K562 (cell line): ENCODE data around the gene PIK3CA. TPM values are rescaled to one million over a fixed set of nuclear protein-coding genes. Genes with fewer than 3 reads are reported as not detected.

Experiments used
- CBFB ChIP-seq: sonication (generic); formaldehyde crosslinking; IDR thresholded peaks from 2 replicates; pipeline ENCODE4 v1.4.0; 2020; ENCODE audit warnings: mild to moderate bottlenecking, missing genetic modification reagents
- CBX1 ChIP-seq: sonication (generic); IDR thresholded peaks from 2 replicates; pipeline ENCODE4 v1.6.1; 2016; ENCODE audit warnings: antibody characterized with exemption, low read depth, mild to moderate bottlenecking
- CTCF ChIP-seq, 3 experiments: IDR thresholded peaks in 2 of 3; conservative IDR thresholded peaks in 1 of 3; 2 replicates each; pipeline ENCODE4 v1.5.1; 2011 to 2012; ENCODE audit warnings: low read length in 3 of 3, mild to moderate bottlenecking in 3 of 3, control low read depth in 2 of 3, improper control_type of control experiment in 1 of 3, inconsistent platforms in 1 of 3, low read depth in 1 of 3, mixed read lengths in 1 of 3, moderate library complexity in 1 of 3; ENCODE audit not compliant: insufficient read depth in 2 of 3
- DDX20 ChIP-seq: fragments of 450-650 bp; IDR thresholded peaks from 2 replicates; pipeline ENCODE4 v1.6.1; 2016; ENCODE audit warnings: missing genetic modification characterization, low read depth, mild to moderate bottlenecking, missing compliant biosample characterization, moderate library complexity
- FOS ChIP-seq: IDR thresholded peaks from 3 replicates; pipeline ENCODE4 v1.6.1; 2011; ENCODE audit not compliant: insufficient read length; ENCODE audit errors: extremely low read depth
- FOXA1 ChIP-seq: fragments of 450-650 bp; IDR thresholded peaks from 2 replicates; pipeline ENCODE4 v1.6.1; 2016; ENCODE audit warnings: mild to moderate bottlenecking, borderline replicate concordance
- GTF2B ChIP-seq: IDR thresholded peaks from 2 replicates; pipeline ENCODE4 v1.6.1; 2011; ENCODE audit not compliant: insufficient read length; ENCODE audit errors: extremely low read depth
- IRF9 ChIP-seq: fragments of 450-650 bp; IDR thresholded peaks from 2 replicates; pipeline ENCODE4 v1.6.1; 2016; ENCODE audit warnings: missing biosample characterization, missing genetic modification characterization
- MAZ ChIP-seq, 2 experiments: fragments of 450-650 bp in 1 of 2; sonication (generic) in 1 of 2; formaldehyde crosslinking; IDR thresholded peaks in 1 of 2; conservative IDR thresholded peaks in 1 of 2; 2 replicates each; pipeline versions ENCODE4 v1.4.0 to v1.5.0; 2020; ENCODE audit warnings: mild to moderate bottlenecking in 1 of 2, missing genetic modification reagents in 1 of 2
- NFRKB ChIP-seq: fragments of 450-650 bp; IDR thresholded peaks from 2 replicates; pipeline ENCODE4 v1.6.1; 2016; ENCODE audit warnings: low read depth
- NRF1 ChIP-seq, 2 experiments: fragments of 450-650 bp; IDR thresholded peaks in 1 of 2; conservative IDR thresholded peaks in 1 of 2; 2 replicates each; pipeline ENCODE4 v1.6.1; 2014; ENCODE audit warnings: mild to moderate bottlenecking in 2 of 2
- POLR2AphosphoS5 ChIP-seq: IDR thresholded peaks from 2 replicates; pipeline ENCODE4 v1.6.1; 2011; ENCODE audit warnings: mild to moderate bottlenecking, low read depth, low read length, moderate library complexity; ENCODE audit not compliant: control insufficient read depth, insufficient read depth
- TFAM ChIP-seq: fragments of 250-450 bp; sonication (Bioruptor Pico); conservative IDR thresholded peaks from 2 replicates; pipeline ENCODE4 v1.5.0; 2021; ENCODE audit warnings: mild to moderate bottlenecking, moderate library complexity
- TSC22D4 ChIP-seq: fragments of 450-650 bp; IDR thresholded peaks from 2 replicates; pipeline ENCODE4 v1.6.1; 2016; ENCODE audit warnings: missing genetic modification characterization, missing biosample characterization, control low read depth
- ZMIZ1 ChIP-seq, 2 experiments: fragments of 150-350 bp in 1 of 2; IDR thresholded peaks; 2 replicates each; pipeline ENCODE4 v1.6.1; 2012 to 2016; ENCODE audit warnings: low read depth in 2 of 2, low read length in 2 of 2, mild to moderate bottlenecking in 1 of 2, moderate library complexity in 1 of 2
- ZNF780A ChIP-seq: fragments of 250-450 bp; sonication (Bioruptor Pico); IDR thresholded peaks from 2 replicates; pipeline ENCODE4 v1.5.0; 2021; ENCODE audit warnings: mild to moderate bottlenecking
- polyA plus RNA-seq, 8 experiments: library from polyadenylated mRNA; depleted of rRNA in 4 of 8; stranded (reverse) in 5 of 8; unstranded in 3 of 8; fragments of >200 nt; fragmentation: Nextera tagmentation in 2 of 8; fragmentation: Illumina TruSeq in 1 of 8; extraction: Ambion mirVana in 2 of 8; extraction: Trizol in 1 of 8; gene quantifications; 2 replicates each; pipeline versions ENCODE4 v1.2.1 to v1.2.3, GENCODE V29; 2011 to 2014; ENCODE audit warnings: inconsistent platforms in 1 of 8, missing spikeins in 1 of 8
- total RNA-seq, 7 experiments: library from RNA; depleted of rRNA in 6 of 7; stranded (reverse); fragments of >200 nt in 6 of 7; fragmentation: Illumina TruSeq in 2 of 7; extraction: Trizol in 2 of 7; gene quantifications; 2 replicates each; pipeline versions ENCODE4 v1.2.1 to v1.2.3, GENCODE V29; 2011 to 2021; ENCODE audit warnings: low replicate concordance in 1 of 7
- TF ChIP-seq, protein P1 (sequence below): fragments of 250-450 bp; sonication (Bioruptor Pico); IDR thresholded peaks from 2 replicates; pipeline ENCODE4 v1.8.0; 2021; ENCODE audit warnings: borderline replicate concordance, mild to moderate bottlenecking, moderate library complexity; ENCODE audit not compliant: poor library complexity, severe bottlenecking
- TF ChIP-seq, protein P2 (sequence below): fragments of 450-650 bp; formaldehyde crosslinking; IDR thresholded peaks from 2 replicates; pipeline ENCODE4 v1.4.0; 2020; ENCODE audit warnings: mild to moderate bottlenecking

PIK3CA gene
- total and polyA plus RNA-seq, 9 of the 15 experiments (the other 6 are each of a cell fraction or from before 2014, with no cell fraction given): 3.8 to 19.4 (median 10.8) TPM

DNA sequence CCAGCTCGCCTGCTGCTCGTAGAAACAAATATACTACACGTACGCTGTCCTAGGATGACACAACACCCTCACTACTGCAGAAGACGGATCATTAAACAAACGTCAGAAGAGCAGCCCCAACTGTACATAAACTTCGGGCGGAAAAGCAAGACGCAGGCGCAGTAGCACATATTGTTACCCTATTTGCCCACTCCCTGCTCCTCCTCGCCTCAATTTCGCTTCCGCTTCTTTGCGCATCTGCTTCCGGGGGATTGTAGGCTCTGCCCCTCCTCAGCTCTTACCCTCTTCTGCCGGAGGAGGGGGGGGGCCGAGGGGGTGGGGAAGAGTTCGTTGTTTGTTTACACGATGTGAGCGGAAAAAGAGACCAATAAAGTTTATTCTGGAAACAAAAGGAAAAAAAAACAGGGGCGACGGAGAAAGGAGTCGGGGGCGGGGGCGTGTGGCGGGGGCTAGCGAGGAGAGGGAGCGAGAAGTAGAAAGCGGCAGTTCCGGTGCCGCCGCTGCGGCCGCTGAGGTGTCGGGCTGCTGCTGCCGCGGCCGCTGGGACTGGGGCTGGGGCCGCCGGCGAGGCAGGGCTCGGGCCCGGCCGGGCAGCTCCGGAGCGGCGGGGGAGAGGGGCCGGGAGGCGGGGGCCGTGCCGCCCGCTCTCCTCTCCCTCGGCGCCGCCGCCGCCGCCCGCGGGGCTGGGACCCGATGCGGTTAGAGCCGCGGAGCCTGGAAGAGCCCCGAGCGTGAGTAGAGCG is at the start of gene PIK3CA (continued):
- TF ChIP-seq ZMIZ1 (IDR thresholded peaks at IDR 0.05; ENCODE audit: low read depth in 2 of 2, low read length in 2 of 2) (no peak), CBX1 (no peak; the same call in 1 of the 2 replicates), NFRKB (no peak), CTCF (IDR thresholded peaks at IDR 0.05 in 2 of 3, conservative IDR thresholded peaks at IDR 0.05 in 1 of 3; ENCODE audit: insufficient read depth in 2 of 3, low read depth in 1 of 3, low read length in 3 of 3) (no peak), IRF9 (tag) (no peak), DDX20 (no peak), TFAM (no peak), GTF2B (no peak), ZNF780A (CRISPR knock-in tag) (no peak), FOXA1 (no peak), POLR2AphosphoS5 (peak; percentile 31; the same call in 1 of the 2 replicates), FOS (no peak), MAZ (CRISPR knock-in tag; conservative IDR thresholded peaks at IDR 0.05 in 1 of 2, IDR thresholded peaks at IDR 0.05 in 1 of 2) (peak; percentile 85 to 91; a peak in 3 of 4 replicates), CBFB (no peak), TSC22D4 (no peak), NRF1 (conservative IDR thresholded peaks at IDR 0.05 in 1 of 2, IDR thresholded peaks at IDR 0.05 in 1 of 2) (peak; percentile 89 to 91)
- TF ChIP-seq, protein P1, sequence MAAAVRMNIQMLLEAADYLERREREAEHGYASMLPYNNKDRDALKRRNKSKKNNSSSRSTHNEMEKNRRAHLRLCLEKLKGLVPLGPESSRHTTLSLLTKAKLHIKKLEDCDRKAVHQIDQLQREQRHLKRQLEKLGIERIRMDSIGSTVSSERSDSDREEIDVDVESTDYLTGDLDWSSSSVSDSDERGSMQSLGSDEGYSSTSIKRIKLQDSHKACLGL (CRISPR knock-in tag): no peak
- TF ChIP-seq, protein P2, sequence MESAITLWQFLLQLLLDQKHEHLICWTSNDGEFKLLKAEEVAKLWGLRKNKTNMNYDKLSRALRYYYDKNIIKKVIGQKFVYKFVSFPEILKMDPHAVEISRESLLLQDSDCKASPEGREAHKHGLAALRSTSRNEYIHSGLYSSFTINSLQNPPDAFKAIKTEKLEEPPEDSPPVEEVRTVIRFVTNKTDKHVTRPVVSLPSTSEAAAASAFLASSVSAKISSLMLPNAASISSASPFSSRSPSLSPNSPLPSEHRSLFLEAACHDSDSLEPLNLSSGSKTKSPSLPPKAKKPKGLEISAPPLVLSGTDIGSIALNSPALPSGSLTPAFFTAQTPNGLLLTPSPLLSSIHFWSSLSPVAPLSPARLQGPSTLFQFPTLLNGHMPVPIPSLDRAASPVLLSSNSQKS (CRISPR knock-in tag): no peak
